PC-9 (cell line): Measurements from ENCODE around the gene NPL.

Experiments used
- EZH2 ChIP-seq: fragments of 200-600 bp; sonication (generic); IDR thresholded peaks from 2 replicates; pipeline ENCODE4 v1.8.0; 2017; ENCODE audit warnings: antibody characterized with exemption, low read depth
- TF ChIP-seq, protein P1 (sequence below): fragments of 200-600 bp; sonication (generic); conservative IDR thresholded peaks from 2 replicates; pipeline ENCODE4 v1.6.1; 2017; ENCODE audit warnings: mixed run types, antibody characterized with exemption, mild to moderate bottlenecking, moderate library complexity

DNA sequence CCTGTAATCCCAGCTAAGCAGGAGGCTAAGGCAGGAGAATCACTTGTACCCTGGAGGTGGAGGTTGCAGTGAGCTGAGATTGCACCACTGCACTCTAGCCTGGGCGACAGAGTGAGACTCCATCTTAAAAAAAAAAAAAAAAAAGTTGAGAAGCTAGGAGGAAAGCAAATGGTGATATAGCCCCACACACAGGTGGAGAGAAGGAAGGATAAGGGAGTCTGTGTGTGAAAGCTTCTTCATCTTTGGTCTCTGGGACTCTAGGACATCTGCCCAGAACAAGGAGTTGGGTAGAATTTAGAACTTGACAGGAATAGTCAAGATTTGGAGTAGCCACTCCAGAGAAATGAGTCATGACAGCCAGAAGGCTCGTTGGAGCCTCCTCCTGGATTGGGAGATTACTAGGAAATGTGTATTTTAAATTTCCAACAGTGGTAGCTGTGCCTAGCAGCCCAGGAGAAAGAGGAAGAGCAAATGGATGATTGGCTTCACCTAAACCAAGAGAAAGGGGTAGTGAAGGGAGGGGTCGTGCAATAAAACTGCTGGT lies 19.9 kb downstream of the NPL start:
- TF ChIP-seq, protein P1, sequence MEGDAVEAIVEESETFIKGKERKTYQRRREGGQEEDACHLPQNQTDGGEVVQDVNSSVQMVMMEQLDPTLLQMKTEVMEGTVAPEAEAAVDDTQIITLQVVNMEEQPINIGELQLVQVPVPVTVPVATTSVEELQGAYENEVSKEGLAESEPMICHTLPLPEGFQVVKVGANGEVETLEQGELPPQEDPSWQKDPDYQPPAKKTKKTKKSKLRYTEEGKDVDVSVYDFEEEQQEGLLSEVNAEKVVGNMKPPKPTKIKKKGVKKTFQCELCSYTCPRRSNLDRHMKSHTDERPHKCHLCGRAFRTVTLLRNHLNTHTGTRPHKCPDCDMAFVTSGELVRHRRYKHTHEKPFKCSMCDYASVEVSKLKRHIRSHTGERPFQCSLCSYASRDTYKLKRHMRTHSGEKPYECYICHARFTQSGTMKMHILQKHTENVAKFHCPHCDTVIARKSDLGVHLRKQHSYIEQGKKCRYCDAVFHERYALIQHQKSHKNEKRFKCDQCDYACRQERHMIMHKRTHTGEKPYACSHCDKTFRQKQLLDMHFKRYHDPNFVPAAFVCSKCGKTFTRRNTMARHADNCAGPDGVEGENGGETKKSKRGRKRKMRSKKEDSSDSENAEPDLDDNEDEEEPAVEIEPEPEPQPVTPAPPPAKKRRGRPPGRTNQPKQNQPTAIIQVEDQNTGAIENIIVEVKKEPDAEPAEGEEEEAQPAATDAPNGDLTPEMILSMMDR = no peak
- no peak for TF ChIP-seq EZH2
